Testis (tissue), 2 donors: ENCODE results near the gene SOX14.

Experiments used
- CTCF ChIP-seq, 3 experiments: fragments of 450-650 bp in 2 of 3; fragments of 200-600 bp in 1 of 3; sonication (generic) in 1 of 3; IDR thresholded peaks; one replicate each; pipeline ENCODE4 v1.5.1; 2016 to 2019; ENCODE audit warnings: antibody characterized with exemption in 3 of 3, mild to moderate bottlenecking in 2 of 3, moderate library complexity in 1 of 3
- POLR2A ChIP-seq: fragments of 450-650 bp; IDR thresholded peaks from one replicate; pipeline ENCODE4 v1.6.1; 2017; ENCODE audit warnings: antibody characterized with exemption, mild to moderate bottlenecking, moderate library complexity

- TF ChIP-seq POLR2A (no peak), CTCF (IDR thresholded peaks at IDR 0.05) (no peak)
Measured at GRCh38 chr3:137766876-137767537, 2.9 kb downstream of the SOX14 start.
